Measurements from ENCODE around the gene KCNE2.

Gene KCNE2

DNA sequence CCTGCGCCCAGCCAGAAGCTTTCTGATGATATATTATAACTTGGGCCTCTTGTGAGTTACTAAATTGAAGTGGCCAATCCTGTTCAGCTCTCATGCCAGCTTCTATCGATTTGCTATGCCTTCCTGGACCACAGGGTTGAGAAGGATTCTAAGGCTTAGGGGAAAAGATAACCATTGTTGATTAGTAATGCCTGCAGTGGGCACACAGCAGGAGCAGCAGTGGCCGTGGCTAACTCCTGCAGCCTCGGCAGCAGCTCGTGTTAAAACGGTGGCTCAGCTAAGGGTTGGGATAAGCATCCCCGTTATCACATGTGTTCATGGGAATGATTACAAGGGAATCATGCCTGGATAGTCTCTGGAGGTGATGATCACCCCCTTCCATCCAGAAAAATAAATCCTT is 20.5 kb upstream of the KCNE2 start:
- TF ChIP-seq, protein P1, sequence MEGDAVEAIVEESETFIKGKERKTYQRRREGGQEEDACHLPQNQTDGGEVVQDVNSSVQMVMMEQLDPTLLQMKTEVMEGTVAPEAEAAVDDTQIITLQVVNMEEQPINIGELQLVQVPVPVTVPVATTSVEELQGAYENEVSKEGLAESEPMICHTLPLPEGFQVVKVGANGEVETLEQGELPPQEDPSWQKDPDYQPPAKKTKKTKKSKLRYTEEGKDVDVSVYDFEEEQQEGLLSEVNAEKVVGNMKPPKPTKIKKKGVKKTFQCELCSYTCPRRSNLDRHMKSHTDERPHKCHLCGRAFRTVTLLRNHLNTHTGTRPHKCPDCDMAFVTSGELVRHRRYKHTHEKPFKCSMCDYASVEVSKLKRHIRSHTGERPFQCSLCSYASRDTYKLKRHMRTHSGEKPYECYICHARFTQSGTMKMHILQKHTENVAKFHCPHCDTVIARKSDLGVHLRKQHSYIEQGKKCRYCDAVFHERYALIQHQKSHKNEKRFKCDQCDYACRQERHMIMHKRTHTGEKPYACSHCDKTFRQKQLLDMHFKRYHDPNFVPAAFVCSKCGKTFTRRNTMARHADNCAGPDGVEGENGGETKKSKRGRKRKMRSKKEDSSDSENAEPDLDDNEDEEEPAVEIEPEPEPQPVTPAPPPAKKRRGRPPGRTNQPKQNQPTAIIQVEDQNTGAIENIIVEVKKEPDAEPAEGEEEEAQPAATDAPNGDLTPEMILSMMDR (IDR thresholded peaks at IDR 0.05; ENCODE audit: insufficient read depth, low read depth, low read length, missing control alignments): no peak
- no peak for DNase-seq (ENCODE audit: low read depth)
- H3K4me3 ChIP-seq (ENCODE audit: low read length): no peak overlapping the region

DNA sequence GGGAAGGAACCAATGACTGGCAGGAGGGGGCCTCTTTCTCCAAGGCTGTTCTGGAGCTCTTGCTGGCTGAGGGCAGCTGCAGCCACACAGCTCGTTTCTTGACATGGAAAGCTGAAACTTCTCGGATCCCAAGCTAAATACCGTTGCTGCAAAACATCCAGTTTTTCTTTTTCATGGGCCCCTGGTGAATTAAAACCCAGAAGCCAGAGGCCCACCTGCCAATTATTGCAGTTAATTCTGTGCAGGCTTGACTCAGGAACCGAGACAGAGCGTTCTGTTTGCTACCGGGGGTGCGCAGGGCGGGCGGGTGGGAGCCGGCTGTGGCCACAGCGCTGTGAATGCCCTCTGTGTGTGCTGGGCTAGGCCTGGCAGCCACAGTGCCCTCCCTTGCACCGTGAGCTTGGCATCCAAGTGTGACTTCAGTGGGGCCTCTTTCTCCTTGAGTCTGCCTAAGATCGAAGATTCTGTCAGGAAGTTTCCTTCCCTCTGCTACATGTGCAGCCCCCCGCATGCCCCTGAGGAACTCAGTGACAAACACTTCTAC is 19.9 kb upstream of the KCNE2 start:
- TF ChIP-seq, protein P1 (IDR thresholded peaks at IDR 0.05; ENCODE audit: insufficient read depth, low read depth, low read length, missing control alignments): no peak
- DNase-seq (ENCODE audit: low read depth): no peak
- no peak overlapping the region for H3K4me3 ChIP-seq (ENCODE audit: low read length)

DNA sequence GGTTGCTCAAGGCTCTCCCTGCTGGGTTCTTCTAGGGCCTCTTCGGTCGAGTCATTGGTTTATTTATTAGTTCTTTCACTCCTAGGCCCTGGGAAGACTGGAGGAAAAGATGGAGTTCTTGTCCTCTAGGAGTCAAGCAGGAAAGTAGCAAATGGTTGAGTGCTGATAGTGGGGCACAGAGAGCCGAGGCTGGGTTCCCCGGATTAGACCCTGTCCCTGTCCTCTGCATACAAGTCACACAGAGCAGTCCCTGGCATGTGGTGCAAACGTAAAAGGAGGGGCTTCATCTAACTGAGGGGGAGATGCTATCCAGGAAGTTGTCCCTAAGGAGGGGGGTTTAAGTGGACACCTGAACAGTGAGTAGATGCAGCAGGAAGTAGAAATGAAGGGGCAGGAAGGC is 19.2 kb upstream of the KCNE2 start:
- H3K4me3 ChIP-seq (ENCODE audit: low read length): no peak overlapping the region
- no peak for DNase-seq (ENCODE audit: low read depth)
- TF ChIP-seq, protein P1 (IDR thresholded peaks at IDR 0.05; ENCODE audit: insufficient read depth, low read depth, low read length, missing control alignments): no peak

DNA sequence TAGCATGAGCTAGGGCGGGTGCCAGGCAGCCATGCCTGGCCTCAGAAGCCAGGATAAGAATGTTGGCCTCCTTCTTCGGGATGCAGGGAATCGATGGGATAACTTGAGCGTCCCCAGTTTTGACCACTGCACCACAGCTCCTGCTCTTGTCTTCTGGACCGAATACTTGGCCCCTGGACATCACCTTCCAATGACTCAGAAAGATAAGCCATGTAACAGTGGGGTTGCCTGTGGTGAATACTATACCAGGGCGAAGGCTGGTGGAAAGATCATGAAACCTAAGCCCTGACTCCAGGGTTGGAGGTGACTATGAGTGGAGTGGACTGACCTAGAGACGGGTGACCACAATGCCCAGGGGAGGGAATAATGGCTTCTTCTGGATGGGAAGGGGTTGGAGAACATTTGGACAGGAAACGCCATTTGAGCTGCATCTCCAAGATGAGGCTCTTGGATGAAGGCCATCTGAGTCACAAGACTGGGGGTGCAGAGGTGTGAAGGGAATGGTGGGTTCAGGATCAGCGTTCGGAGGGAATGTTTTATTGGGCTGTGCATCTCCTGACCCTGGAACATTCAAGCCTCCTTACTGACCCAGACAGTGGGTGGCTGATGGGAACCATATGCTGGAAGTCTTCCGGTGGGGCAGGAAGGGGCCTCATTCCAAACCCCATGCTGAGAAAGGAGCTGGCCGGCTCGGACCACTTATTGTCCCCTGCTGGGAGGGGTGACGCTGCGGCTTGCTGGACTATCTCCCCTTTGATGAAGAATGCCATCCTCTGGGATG is 18.5 kb upstream of the KCNE2 start:
- no peak for DNase-seq (ENCODE audit: low read depth)
- H3K4me3 ChIP-seq (ENCODE audit: low read length): no peak overlapping the region
- TF ChIP-seq, protein P1 (IDR thresholded peaks at IDR 0.05; ENCODE audit: insufficient read depth, low read depth, low read length, missing control alignments): no peak

DNA sequence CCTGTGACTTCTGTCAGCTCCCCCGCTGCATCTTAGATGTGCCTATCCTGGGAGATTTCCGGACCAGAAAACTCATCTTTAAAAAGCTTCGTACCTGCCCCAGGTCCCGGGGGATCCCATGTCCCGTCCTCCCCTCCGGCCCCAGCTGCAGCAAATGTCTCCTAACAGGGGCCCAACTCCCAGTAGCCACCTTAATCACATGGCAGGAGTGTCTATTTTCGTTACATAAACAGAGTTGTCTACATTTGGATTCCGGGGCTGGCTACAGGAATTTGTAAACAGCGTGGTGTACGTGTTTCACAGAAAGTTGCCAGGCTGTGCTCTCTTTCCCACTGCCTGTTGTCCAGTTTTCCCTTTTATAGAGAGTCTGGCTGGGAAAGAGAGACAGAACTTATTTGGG is 17.9 kb upstream of the KCNE2 start:
- no peak for DNase-seq (ENCODE audit: low read depth)
- H3K4me3 ChIP-seq (ENCODE audit: low read length): no peak overlapping the region
- TF ChIP-seq, protein P1 (IDR thresholded peaks at IDR 0.05; ENCODE audit: insufficient read depth, low read depth, low read length, missing control alignments): no peak

DNA sequence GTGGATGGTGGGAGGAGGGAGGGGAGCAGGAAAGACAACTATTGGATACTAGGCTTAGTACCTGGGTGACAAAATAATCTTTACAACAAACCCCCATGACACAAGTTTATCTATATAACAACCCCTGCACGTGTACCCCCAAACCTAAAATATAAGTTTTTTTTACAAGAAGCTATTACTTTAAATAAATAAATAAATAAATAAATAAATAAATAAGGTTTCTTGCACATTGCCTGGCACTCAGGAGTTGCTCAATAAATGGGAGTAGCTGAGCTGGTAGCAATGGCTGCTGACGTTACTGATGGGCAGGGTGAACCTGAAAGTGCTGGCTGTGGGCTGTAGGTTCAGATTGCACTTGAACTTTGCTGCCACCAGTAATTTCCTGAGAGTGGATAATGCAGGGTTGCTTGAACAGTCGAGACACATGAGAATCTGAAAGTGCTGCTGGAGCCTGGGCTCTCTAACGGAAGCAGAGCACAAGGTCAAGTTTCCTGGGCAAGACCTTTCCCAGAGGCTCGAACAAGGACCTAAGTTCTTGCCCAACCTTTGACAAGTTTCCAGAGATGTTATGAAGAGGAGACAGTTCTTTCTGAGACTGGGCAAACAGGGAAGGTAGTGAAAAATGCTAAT is 14.8 kb upstream of the KCNE2 start:
- TF ChIP-seq, protein P1 (IDR thresholded peaks at IDR 0.05; ENCODE audit: insufficient read depth, low read depth, low read length, missing control alignments): no peak
- no peak overlapping the region for H3K4me3 ChIP-seq (ENCODE audit: low read length)
- no peak for DNase-seq (ENCODE audit: low read depth)
